ENCODE measurements around the gene OR11A1. TPM values are rescaled to one million over a fixed set of nuclear protein-coding genes. Genes with fewer than 3 reads are reported as not detected.

Gene OR11A1
- total RNA-seq, 1 donor from 2014 or later = not detected

DNA sequence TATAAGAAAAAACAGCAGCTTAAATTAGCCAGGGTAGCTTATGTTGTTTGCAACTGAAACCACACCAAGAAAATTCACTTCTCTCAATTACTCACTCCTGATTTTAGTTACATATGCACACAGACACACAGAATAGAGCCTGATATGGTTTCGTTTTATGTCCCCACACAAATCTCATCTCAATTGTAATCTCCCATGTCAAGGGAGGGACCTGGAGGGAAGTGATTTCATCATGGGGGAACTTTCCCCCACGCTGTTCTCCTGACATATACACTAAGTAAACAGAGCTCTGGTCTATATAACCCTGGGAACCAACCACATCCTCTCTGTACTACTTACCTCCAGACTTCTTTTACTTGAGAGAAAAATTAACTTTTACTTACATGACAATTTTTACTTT is 32.3 kb downstream of the OR11A1 start:
- Mint-ChIP-seq H3K4me1 (ENCODE audit: low read depth) (no peaks in the 10 kb centered on the region), H3K27me3 (ENCODE audit: low read depth) (peaks cover 19% of the 10 kb centered on the region), H3K4me3 (ENCODE audit: low read depth) (no peak overlapping the region), H3K27ac (no peak overlapping the region), H3K9me3 (no peaks in the 10 kb centered on the region), H3K36me3 (ENCODE audit: low read depth) (no peaks in the 10 kb centered on the region)
- no peak for DNase-seq (ENCODE audit: low spot score)
- intact Hi-C loops (cut with micrococcal nuclease) = no loop called here

DNA sequence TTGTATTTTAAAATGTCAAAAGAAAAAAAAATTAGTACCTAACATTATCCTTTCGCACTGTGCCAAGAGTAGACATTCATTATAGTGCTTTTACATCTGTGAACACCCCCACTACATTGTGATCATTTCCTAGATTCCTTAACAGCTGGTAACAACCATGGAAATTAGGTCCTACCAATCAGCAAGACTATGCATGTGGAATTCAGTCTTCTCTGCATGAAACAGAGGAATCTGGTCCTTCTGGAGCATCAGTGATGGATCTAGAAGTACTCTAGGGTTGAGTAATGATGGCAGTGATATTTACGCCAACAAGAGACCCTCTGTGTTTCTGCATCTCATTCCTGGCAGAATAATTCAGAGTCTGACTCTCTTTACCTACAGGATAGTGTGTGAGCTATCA is 32.7 kb downstream of the OR11A1 start:
- H3K4me1 Mint-ChIP-seq (ENCODE audit: low read depth) = no peaks in the 10 kb centered on the region
- H3K27me3 Mint-ChIP-seq (ENCODE audit: low read depth) = peaks cover 15% of the 10 kb centered on the region
- DNase-seq (ENCODE audit: low spot score) = no peak
- intact Hi-C loops (cut with micrococcal nuclease) = no loop called here
- no peak overlapping the region for H3K27ac Mint-ChIP-seq
- no peaks in the 10 kb centered on the region for H3K36me3 Mint-ChIP-seq (ENCODE audit: low read depth)
- H3K4me3 Mint-ChIP-seq (ENCODE audit: low read depth) = no peak overlapping the region
- H3K9me3 Mint-ChIP-seq = no peaks in the 10 kb centered on the region

DNA sequence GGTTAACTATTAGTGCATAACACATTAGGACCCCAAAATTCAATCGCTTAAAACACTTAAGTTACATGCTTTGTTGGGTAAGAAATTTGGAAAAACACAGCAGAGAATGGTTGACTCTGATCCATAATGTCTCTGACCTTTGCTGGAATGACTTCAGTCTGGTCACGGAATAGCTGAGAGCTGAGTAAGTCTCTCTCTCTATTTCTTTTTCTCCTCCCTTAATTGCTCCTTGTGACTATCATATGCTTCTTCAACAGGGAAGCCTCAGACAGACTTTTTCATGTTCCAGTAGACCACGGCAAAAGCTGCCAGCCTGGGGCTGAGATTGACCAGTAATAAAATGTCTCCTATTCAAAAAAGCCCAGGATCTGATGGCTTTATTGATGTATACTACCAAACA is 37.4 kb downstream of the OR11A1 start:
- H3K4me3 Mint-ChIP-seq (ENCODE audit: low read depth) = no peak overlapping the region
- DNase-seq (ENCODE audit: low spot score) = no peak
- no peaks in the 10 kb centered on the region for H3K9me3 Mint-ChIP-seq
- no peak overlapping the region for H3K27ac Mint-ChIP-seq
- H3K4me1 Mint-ChIP-seq (ENCODE audit: low read depth) = no peaks in the 10 kb centered on the region
- no peaks in the 10 kb centered on the region for H3K36me3 Mint-ChIP-seq (ENCODE audit: low read depth)
- intact Hi-C loops (cut with micrococcal nuclease) = no loop called here
- H3K27me3 Mint-ChIP-seq (ENCODE audit: low read depth) = peaks cover 24% of the 10 kb centered on the region

- Mint-ChIP-seq H3K27me3 (ENCODE audit: low read depth) (peaks cover 25% of the 10 kb centered on the region), H3K4me1 (ENCODE audit: low read depth) (no peaks in the 10 kb centered on the region), H3K36me3 (ENCODE audit: low read depth) (no peaks in the 10 kb centered on the region), H3K27ac (no peak within 1 kb of the TSS), H3K4me3 (ENCODE audit: low read depth) (no peak within 1 kb of the TSS), H3K9me3 (no peaks in the 10 kb centered on the region)
- intact Hi-C loops (cut with micrococcal nuclease) = no loop called here
- DNase-seq (ENCODE audit: low spot score) = no peak
These were observed 42.3 kb downstream of the OR11A1 start, which contains the start of gene OR12D1 for GRCh38 chr6:29414588-29414987. TSS of gene OR12D1 (plus strand) at chr6:29414928.

GRCh38 chr6:29403801-29404200 is 53.1 kb downstream of the OR11A1 start:
- DNase-seq (ENCODE audit: low spot score) = no peak
- Mint-ChIP-seq H3K36me3 (ENCODE audit: low read depth) (no peaks in the 10 kb centered on the region), H3K9me3 (no peaks in the 10 kb centered on the region), H3K27ac (no peak overlapping the region), H3K4me1 (ENCODE audit: low read depth) (no peaks in the 10 kb centered on the region), H3K4me3 (ENCODE audit: low read depth) (no peak overlapping the region), H3K27me3 (ENCODE audit: low read depth) (peaks cover 1% of the 10 kb centered on the region)
- intact Hi-C loops (cut with micrococcal nuclease) = no loop called here

GRCh38 chr6:29399525-29399924 is 57.3 kb downstream of the OR11A1 start:
- no peak for DNase-seq (ENCODE audit: low spot score)
- Mint-ChIP-seq H3K4me1 (ENCODE audit: low read depth) (no peaks in the 10 kb centered on the region), H3K9me3 (no peaks in the 10 kb centered on the region), H3K27me3 (ENCODE audit: low read depth) (peaks cover 9% of the 10 kb centered on the region), H3K4me3 (ENCODE audit: low read depth) (no peak overlapping the region), H3K27ac (no peak overlapping the region), H3K36me3 (ENCODE audit: low read depth) (no peaks in the 10 kb centered on the region)
- intact Hi-C loops (cut with micrococcal nuclease) = no loop called here

DNA sequence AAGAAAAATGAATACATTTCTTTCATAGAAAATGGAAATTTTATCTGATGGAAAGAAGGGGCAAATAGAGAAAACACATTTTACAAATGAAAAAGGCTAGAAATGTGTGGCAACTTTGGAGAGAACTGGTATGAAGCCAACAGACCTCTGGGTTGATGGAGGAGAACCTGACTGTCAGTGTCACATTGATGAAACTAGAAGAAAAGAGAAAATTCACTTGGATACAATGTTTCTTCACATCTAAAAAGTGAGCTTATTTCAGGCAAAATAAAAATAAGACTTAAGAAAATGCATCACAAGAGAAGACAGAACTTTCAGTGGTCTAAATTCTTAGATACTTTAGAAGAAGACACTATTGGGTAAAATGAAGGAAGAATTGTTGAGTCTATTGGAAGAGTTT is 61.5 kb downstream of the OR11A1 start, which contains the start of gene OR12D2:
Gene OR12D2 (plus strand): TSS at position 301 of the 400 bp plus-strand sequence. CDS start 1,069 bp downstream, outside the sequence.
- peaks cover 9% of the 10 kb centered on the region for H3K27me3 Mint-ChIP-seq (ENCODE audit: low read depth)
- no peak within 1 kb of the TSS for H3K4me3 Mint-ChIP-seq (ENCODE audit: low read depth)
- no peaks in the 10 kb centered on the region for H3K9me3 Mint-ChIP-seq
- no peak for DNase-seq (ENCODE audit: low spot score)
- intact Hi-C loops (cut with micrococcal nuclease) = no loop called here
- H3K27ac Mint-ChIP-seq = no peak within 1 kb of the TSS
- no peaks in the 10 kb centered on the region for H3K36me3 Mint-ChIP-seq (ENCODE audit: low read depth)
- H3K4me1 Mint-ChIP-seq (ENCODE audit: low read depth) = no peaks in the 10 kb centered on the region

DNA sequence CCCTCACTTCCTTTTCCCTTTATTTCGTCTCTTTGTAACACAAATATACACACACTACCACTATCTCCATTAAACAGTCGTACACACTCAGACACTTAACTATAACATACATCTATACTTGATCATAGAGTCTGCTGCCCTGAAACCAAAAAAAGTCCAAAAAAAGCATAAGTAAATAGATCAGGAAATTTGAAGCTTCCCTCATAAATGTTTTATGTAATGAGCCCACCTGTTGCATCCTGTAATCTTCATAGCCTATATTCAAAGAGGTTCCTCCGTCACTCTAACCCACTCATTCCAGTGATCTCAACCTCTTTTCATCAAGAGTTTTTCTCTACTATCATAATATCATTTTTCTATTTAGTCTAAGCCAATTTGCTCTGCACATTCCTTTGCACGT is 68.3 kb downstream of the OR11A1 start:
- H3K4me3 Mint-ChIP-seq (ENCODE audit: low read depth) = no peak overlapping the region
- H3K36me3 Mint-ChIP-seq (ENCODE audit: low read depth) = no peaks in the 10 kb centered on the region
- intact Hi-C loops (cut with micrococcal nuclease) = no loop called here
- no peak overlapping the region for H3K27ac Mint-ChIP-seq
- no peak for DNase-seq (ENCODE audit: low spot score)
- no peaks in the 10 kb centered on the region for H3K4me1 Mint-ChIP-seq (ENCODE audit: low read depth)
- no peaks in the 10 kb centered on the region for H3K9me3 Mint-ChIP-seq
- H3K27me3 Mint-ChIP-seq (ENCODE audit: low read depth) = peaks cover 2% of the 10 kb centered on the region

DNA sequence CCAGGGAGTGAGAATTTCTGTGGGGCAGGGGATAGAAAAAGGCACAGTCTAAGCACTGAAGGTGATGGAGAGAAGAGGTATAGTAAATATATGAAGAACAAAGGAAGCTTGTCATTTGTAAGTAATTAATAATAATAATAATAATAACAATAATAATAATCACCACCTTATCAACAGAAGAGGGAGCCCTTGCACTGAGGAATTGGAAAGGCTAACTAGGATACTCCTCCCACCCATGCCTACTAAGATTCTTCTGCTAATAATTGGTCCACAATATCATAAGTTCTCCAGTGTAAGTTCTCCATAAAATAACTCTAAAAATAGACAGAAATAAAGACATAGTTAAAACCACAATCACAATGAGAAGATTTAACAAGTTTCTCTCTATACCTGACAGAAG is 80.9 kb downstream of the OR11A1 start:
- no peak overlapping the region for H3K4me3 Mint-ChIP-seq (ENCODE audit: low read depth)
- no peak for DNase-seq (ENCODE audit: low spot score)
- peaks cover 2% of the 10 kb centered on the region for H3K27me3 Mint-ChIP-seq (ENCODE audit: low read depth)
- intact Hi-C loops (cut with micrococcal nuclease) = no loop called here
- no peaks in the 10 kb centered on the region for H3K4me1 Mint-ChIP-seq (ENCODE audit: low read depth)
- H3K27ac Mint-ChIP-seq = no peak overlapping the region
- H3K36me3 Mint-ChIP-seq (ENCODE audit: low read depth) = no peaks in the 10 kb centered on the region
- no peaks in the 10 kb centered on the region for H3K9me3 Mint-ChIP-seq

Other genes with a start within 250 kb of the OR11A1 start
- not detected in 2 replicates for gene OR14J1, start 155.4 kb downstream of the OR11A1 start, total RNA-seq
- gene OR5V1, start 88.2 kb downstream of the OR11A1 start, total RNA-seq = not detected in 2 replicates
- not detected in 2 replicates for gene OR12D3, start 81.8 kb downstream of the OR11A1 start, total RNA-seq
- not detected in 2 replicates for gene OR12D2, start 61.4 kb downstream of the OR11A1 start, total RNA-seq
- gene OR12D1, start 42.1 kb downstream of the OR11A1 start, total RNA-seq = not detected in 2 replicates
- not detected in 2 replicates for gene OR10C1, start 17.8 kb downstream of the OR11A1 start, total RNA-seq
- gene OR2H1, start 84 bp upstream of the OR11A1 start, total RNA-seq = not detected in 2 replicates
- not detected in 2 replicates for gene MAS1L, start 30.9 kb upstream of the OR11A1 start, total RNA-seq
- gene UBD, start 102.7 kb upstream of the OR11A1 start, total RNA-seq = 0.34 TPM in 2 replicates
- not detected in 2 replicates for gene OR2H2, start 128.1 kb upstream of the OR11A1 start, total RNA-seq
- 17.0 and 21.1 TPM in 2 replicates for gene GABBR1, start 176.1 kb upstream of the OR11A1 start, total RNA-seq
- not detected in 2 replicates for gene MOG, start 200.0 kb upstream of the OR11A1 start, total RNA-seq
- 2.6 and 3.0 TPM in 2 replicates for gene ZFP57, start 224.1 kb upstream of the OR11A1 start, total RNA-seq

Data from activated T-helper 2 cell treated with anti-CD3 and anti-CD28 coated beads, Interferon-gamma antibody, Interleukin-2, Interleukin-4, amounts not matched to agents 10 μg/mL and 5 μg/mL and 100 μg/mL, durations not matched to agents 14 hours and 24 hours and 36 hours (primary cell).